HG02759 (cell line): Measurements from ENCODE around the gene TFAP2E.

ENCODE experiments used
- ATAC-seq: cut with Tn5 transposase; IDR thresholded peaks from one replicate; pipeline ENCODE4 v1.9.1; 2021; ENCODE audit warnings: mild to moderate bottlenecking, moderate library complexity; ENCODE audit not compliant: unreplicated experiment

Gene TFAP2E

DNA sequence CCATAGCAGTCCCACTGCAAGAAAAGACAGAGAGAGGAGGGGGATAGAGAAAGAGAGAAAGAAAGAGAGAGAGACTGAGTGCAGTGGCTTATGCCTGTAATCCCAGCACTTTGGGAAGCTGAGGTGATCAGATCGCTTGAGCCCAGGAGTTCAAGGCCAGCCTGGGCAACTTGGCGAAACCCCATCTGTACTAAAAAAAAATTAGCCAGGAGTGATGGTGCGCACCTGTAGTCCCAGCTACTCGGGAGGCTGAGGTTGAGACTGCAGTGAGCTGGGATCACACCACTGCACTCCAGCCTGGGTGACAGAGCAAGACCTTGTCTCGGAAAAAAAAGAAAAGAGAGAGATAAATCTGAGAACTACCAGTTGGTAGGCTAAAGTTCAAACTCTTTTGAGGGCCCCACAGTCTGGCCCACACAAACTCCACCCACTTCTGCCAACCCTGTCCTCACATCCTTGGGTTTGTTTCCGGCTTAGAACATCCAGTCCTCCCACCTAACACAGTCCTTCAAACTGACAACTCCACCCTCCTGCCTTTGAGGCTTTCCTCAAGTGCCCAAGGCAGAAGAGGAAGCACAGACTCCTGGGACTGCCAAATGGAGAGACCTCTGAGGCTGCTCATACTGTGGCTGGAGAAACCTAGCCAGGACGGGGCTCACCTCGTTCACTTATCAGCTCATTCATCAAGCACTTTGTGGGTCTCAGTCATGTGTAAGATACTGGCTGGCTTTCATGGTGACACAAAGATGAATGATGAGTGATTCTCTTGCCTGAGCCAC, 20.1 kb downstream of the TFAP2E start:
- no peak for ATAC-seq

DNA sequence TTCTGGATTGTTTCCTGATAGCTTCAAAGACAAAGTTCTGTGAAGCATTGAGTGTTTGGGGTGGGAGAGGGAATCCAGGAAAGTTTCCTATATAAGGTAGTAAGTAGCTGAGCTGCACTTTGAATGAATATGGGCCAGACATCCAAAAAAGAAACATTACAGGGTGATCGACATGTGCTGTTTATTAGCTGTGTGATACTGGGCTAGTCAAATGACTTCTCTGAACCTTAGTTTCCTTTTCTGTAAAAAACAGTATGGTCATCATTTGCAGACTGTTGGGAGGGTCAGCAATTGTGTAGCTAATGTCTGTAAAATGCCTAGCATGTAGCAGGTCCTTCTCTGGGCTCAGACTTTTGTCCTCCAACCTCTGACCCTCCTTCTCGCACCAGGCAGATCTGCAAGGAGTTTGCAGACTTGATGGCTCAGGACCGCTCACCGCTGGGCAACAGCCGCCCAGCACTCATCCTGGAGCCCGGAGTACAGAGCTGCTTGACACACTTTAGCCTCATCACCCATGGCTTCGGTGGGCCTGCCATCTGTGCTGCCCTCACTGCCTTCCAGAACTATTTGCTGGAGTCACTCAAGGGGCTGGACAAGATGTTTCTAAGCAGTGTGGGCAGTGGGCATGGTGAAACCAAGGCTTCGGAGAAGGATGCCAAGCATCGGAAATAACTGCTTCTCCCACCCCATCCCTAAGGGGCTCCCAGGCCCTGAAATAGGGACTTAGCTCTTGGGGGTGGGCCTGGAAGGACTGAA, 21.1 kb downstream of the TFAP2E start:
- no peak for ATAC-seq

DNA sequence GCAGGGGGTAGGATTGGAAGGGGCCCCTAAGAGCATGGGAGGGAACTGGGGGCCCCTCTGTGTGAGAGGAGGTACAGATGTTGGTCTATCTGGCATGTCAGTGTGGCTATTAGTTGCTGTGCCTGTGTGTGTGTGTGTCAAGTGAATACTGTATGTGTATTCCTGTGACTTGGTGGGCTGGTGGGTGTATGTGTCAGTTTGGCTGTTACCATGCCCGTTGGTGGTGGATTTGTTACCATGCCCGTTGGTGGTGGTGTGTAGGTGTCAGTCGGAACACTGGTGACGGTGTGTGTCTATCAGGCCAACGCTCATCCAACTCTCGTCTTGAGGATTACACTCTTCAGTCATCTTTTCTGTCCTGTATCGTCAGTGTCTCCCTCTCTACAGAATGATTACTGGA, 22.6 kb downstream of the TFAP2E start:
- no peak for ATAC-seq

DNA sequence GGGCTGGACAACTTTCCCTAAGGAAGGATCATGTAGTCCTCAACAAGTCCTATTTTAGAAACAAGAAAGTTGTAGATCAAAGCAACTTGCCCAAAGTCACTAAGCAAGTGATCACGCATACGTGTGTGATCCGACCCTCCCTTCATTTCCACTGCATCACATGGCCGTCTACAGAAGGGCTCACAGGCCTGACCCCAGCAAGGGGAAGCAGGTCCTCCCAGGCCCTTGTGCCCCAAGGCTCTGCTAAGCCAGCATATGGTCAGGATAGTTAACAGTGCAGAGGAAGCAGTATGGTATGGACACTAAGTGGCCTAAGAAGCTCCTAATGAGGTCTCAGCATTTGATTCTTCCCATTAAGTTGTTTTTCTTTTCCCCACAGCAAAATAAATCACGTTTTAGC, 24.8 kb downstream of the TFAP2E start:
- no peak for ATAC-seq

DNA sequence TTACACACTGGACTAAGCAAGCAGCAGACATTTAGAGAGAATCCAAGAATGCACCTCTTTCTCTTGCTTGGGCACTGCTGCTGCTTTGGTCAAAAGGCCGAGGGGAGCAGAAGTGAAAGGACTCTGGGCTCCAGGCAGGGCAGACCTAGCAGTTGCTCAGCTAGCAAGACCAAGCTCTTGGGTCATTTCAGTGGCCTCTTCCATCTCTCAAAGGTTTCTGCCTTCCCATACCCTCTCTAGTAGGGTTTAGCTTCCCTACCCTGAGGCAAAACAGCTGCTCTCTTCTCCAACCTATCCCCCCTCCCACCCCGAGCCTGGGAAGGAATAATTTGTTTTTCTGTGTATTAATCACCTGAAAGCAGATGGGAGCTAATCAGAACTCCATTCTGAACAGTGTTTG, 25.8 kb downstream of the TFAP2E start:
- ATAC-seq = no peak

DNA sequence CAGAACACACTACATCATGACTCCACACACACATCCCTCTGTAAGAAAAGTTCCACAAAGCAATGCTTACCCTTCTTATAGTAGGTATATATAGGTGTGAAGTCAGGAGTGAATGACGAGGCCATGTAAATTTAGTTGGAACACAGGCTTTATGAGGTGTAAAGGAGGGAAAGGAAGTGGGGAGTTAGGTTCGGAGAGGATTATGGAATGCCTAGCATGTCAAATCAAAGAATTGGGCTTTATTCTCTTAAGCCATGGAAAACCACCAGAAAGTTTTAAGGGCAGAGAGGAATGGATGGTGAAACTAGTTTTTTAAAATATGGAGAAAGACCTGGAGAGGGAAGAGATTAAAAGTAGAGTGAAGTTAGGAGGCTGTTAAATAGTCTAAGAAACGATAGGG, 26.3 kb downstream of the TFAP2E start:
- no peak for ATAC-seq

DNA sequence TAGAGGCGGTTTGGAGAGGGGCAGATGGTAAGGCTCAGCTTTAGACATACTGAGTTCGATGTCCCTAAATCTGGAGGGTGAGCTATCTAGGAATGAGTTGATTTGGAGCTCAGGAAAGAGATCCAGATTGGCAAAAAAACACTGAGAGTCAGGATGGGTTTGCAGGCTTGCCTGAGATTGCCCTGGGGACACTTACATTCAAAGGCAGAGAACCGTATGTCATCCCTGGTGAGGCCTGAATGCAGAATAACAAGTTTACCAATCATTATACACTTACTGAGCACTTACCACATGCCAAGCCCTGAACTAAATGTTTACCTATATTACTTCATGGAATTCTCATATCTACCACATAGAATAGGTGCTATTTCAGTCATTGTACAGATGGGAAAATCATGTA, 27.5 kb downstream of the TFAP2E start:
- ATAC-seq = no peak

DNA sequence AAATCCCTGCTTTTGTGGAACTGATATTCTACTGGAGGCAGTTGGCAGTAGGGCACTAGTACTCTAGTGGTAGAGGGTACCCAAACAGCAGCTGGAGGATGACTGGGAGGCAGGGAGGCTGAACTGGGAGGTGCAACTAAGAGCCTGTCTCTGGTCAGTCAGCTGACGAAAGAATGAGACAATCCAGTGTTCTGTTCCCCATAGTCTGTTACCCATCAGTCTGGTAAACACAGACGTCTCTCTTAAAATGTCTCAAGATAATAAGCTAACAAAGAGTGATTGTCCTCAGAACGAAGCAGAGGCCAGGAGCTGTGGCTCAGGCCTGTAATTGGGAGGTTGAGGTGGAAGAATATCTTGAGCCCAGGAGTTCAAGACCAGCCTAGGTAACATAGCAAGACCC, 30.4 kb downstream of the TFAP2E start:
- no peak for ATAC-seq

DNA sequence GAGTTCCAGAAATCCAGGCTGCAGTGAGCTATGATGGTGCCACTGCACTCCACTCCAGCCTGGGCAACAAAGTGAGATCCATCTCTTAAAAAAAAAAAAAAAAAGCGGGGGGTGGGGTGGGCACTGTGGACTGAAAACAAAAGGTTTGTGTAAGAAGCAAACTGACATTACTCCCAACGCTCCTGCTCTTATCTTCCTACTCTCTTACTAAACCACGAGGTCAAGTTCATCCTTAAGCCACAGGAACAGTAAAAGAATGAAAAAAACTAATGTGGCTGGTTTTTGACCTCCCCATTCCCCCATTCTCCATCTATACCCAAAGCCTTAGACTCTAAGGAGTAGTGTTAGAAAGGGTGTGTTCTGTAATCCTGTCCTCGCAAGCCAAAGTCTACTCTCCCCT, 30.8 kb downstream of the TFAP2E start:
- ATAC-seq = no peak

DNA sequence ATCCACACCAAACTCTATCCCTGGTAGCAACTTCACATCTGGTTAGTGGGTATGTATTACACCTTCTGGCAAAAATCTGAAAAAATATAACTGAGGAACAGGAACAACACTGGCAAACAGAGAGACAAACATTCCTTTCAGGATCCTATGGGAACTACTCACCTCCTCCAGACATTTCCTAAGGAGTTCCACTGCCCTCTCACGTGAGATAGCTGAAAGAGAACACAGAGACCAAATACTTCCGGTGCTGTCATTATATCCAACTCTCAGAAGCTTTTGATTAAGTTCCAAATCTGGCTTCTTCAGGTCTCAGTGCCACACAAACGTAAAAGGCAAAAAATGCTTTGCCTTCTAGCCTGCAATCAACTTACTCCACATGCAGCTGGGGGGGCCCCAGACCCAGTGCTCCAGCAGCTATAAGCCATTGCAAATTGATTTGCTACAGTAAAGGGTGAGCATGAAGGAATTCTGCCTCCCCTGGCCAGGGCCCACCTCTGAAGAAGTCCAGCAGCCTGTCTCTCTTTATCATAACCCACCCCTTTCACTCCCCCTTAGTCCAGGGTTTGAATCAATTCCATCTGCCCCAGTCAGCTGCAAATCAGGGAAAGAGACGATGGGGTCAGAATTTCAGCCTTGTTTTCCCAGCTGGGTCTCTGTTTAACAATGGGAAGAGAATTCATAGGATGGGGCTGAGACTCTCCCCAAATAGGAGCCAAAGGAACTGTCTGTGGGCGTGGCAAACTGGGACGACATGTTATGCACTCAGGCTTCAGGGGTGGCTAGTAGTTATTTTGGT, 32.2 kb downstream of the TFAP2E start:
- ATAC-seq = no peak

DNA sequence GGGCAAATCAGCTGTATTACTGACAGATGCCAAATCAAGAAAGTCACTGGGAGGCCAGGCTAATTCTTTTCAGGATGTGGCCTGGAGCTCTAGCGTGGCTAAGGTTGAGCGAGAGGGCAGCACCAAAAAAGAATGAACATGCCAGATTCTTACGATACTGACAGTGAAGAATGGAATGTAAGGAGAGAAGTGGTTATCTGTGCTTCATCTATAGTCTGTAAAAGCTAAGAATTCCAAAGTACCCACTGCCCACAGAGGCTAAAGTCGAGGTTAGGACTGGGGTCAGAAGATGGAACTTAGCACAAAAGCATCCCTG, 32.7 kb downstream of the TFAP2E start:
- no peak for ATAC-seq

DNA sequence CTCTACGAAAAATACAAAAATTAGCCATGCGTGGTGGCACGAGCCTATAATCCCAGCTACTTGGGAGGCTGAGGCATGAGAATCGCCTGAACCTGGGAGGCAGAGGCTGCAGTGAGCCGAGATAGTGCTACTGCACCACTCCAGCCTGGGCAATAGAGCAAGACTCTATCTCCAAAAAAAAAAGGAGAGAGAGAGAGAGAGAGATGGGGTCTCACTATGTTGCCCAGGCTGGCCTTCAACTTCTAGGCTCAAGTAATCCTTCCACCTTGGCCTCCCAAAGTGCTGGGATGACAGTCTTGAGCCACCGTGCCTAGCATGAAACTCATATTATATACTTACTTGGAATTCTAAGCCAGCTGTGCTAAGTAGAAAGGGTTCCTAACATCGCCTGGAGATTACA, 38.5 kb downstream of the TFAP2E start:
- ATAC-seq = no peak

DNA sequence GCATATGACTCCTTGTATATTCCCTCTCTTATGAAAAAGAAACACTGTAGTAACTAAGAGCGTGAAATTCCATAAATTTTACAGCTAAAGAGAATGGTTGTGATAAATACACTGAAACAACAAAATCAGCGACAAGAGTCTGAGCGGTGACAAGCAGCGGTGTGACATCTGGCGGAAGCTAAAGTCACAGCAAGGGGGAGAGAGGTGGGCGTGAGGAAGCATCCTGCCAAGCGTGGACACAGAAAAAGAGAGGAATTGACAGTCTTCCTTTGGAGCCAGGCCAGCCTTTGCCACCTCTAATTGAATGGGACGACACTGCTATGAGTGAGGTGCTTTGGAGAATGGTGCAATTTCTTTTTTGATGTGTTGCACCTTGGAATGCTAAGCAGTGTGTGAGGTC, 42.3 kb downstream of the TFAP2E start:
- ATAC-seq = no peak

DNA sequence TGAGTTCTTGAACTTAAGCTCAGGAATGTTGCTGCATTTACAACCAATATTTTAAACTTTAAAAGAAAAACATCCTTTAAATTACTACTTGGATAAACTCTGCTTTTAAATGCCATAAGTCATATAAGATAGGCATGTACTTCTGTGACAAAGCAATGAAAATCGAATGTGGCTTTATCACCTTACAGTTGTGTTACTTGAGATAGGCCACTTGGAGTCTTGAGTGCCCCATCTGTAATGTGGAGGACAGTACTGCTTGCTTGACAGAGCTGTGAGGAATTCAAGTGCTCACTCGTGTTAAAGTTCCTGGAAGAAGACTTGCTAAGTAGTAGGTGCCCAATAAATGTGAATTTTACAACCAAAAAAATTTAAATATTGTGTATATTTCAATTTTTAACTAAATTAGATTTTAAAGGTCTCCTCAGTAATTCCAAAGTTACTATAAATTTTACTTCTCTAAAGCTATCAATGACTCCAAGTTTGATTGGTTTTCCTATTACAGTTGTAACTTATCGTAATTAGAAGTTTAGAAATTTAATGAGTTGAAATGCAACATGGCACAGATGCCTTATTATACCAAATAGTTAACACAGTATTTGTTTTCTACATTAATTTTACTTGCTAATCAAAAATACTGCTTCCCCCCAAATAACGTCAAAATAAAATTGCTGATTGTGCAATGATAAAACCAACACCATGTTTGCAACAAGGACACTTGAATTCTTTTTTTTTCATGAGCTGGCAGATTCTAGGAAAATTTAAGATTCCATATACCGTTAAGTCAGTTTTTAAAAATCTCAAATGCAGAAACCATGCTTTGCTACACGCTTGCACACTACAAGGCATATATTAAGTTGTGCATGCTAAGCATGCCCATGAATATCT, 46.4 kb downstream of the TFAP2E start:
- ATAC-seq = no peak

DNA sequence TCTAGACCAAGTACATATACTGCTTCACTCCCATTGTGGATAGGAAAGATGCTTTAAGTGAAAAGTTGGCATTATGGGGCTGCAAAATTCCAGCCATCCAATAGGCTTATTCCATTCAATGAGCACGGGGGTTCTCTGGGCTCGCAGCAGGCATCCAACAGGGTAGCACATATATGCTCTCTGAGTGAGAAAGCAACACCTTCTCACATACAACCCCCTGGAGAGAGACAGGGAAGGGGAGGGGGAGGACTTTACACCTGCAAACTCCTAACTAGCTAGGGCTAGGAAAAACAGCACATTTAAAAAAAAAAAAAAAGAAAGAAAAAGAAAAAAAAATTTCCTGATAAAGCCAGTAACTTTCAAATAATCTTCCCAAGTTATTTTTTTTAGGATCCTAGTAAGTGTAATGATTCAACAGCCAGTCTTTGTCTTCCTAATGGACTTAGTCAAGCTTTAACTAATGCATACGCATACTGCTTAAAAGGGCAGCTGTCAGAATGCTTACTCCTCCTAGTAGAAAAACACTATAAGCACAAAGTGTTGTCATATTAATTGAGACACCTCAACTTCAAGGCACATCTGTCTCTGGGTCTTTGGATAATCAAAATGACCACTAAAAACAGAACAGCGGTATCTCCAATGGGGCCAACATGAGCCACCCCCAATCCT, 49.5 kb downstream of the TFAP2E start:
- no peak for ATAC-seq

DNA sequence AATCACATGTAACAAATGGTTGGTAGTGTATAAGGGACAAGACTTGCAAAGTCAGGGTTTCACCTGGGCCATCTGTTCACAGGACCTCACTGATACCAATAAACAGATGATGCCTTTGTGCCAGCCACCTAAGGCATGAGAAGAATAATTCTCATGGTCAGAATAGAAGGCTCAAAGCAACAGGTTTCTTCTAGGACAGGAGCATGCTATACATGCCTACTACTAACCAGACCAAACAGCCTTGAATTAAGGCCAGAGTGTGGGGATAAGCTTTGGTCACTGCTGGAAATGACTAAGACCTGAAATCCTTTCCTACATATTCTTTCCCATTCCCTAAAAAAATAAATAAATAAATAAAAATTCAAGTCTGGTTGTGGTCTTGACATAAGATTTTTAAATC, 50.7 kb downstream of the TFAP2E start:
- ATAC-seq = no peak

DNA sequence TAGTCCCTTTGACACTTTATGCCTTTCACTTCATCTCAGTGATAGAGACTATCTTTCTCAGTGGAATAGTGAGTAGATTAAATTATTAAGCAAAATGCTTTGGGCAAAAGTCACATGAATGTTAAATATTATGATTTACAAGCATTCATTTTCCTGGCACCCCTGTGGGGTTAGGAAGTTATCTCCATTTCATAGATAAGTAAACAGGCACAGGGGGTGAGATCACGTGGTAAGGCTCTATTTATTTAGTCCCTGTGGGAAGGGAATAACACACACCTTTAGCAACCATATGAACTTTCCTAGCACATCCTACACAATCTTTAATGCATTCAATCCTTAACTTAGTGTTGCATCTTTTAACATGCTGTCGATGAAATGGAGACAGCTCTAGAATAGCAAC, 55.9 kb downstream of the TFAP2E start:
- ATAC-seq = no peak

DNA sequence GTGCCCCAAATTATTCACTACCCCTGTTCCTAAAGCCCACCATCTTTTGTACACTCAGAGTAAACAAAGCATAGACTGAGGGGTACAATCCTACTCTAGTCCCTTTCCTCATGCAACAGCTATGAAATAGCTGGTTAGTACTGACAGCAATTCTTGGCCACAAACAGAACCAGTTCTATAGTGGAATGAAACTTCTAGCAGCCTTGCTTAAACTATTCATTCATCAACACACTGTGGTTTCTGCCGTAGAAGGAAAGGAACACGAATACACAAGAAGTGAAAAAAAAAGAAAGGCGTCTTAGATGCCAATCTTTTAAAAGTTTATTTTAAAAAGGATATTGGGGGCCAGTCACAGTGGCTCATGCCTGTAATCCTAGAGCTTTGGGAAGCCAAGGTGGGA, 58.3 kb downstream of the TFAP2E start:
- ATAC-seq = no peak

DNA sequence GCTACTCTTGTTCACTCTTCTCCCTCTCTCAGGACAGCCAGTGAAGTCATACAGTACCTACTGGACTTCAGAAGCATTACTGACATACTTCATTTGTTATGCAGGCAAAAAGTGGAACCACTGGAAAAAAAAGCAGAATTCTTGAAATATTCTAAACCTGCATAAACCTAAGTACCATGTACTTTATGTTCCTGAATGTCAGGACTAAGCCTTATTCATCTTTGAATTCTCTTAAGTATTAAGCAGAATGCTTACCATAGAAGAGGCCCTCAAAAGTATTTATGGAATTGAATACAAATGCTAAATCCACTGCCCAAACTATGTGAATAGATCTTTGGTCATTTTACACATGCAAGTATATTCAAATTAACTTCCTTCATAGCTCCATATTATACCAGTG, 60.4 kb downstream of the TFAP2E start:
- no peak for ATAC-seq

DNA sequence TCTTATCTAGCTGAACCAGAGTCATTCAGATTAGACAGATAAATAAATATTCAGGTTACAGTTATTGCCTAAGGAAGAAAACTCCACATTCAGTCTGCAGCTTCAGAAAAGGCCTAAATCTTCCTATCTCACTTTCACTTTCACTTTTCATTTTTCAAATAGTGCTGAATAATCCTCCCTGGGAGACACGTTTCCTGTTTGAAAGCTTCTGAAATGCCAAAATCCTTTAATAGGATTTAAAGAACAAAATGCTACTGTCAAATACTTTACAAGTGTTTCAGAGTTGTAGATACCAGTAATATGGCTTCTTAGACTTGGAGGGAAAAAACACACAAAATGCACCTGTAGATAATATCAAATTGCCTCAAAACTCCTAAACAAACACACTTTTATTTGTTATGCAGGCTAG, 64.3 kb downstream of the TFAP2E start:
- no peak for ATAC-seq
